OCI-LY1 (cell line): Measurements from ENCODE around the gene LIMK2.

ENCODE experiments used
- H2AFZ ChIP-seq: fragments of 200-600 bp; sonication (generic), shearing (Covaris generic); 2 replicates; pipeline ENCODE4 v1.6.0; 2014; ENCODE audit warnings: antibody characterized with exemption, mild to moderate bottlenecking, low read length
- H3F3A ChIP-seq: fragments of 200-600 bp; sonication (generic), shearing (Covaris generic); 2 replicates; pipeline ENCODE4 v1.6.0; 2014; ENCODE audit warnings: mild to moderate bottlenecking, antibody characterized with exemption, low read length, moderate library complexity; ENCODE audit not compliant: insufficient read depth
- H3K27ac ChIP-seq: fragments of 200-600 bp; sonication (generic); 2 replicates; pipeline ENCODE4 v1.5.1; 2014; ENCODE audit warnings: low read length, mixed run types, mild to moderate bottlenecking, low read depth; ENCODE audit not compliant: poor library complexity, severe bottlenecking
- H3K27me3 ChIP-seq: fragments of 200-600 bp; sonication (generic); 2 replicates; pipeline ENCODE4 v1.6.0; 2014; ENCODE audit warnings: antibody characterized with exemption, mild to moderate bottlenecking, low read length, moderate library complexity; ENCODE audit not compliant: insufficient read depth
- H3K36me3 ChIP-seq: fragments of 200-600 bp; sonication (generic); 2 replicates; pipeline ENCODE4 v1.6.1; 2014; ENCODE audit warnings: mild to moderate bottlenecking, antibody characterized with exemption, low read length, moderate library complexity, mixed read lengths; ENCODE audit not compliant: insufficient read depth
- H3K4me1 ChIP-seq: fragments of 200-600 bp; sonication (generic); 2 replicates; pipeline ENCODE4 v1.5.1; 2014; ENCODE audit warnings: mild to moderate bottlenecking, low read length, moderate library complexity; ENCODE audit not compliant: insufficient read depth, severe bottlenecking
- H3K4me2 ChIP-seq: fragments of 200-600 bp; sonication (generic), shearing (Covaris generic); 2 replicates; pipeline ENCODE4 v1.6.1; 2014; ENCODE audit warnings: low read length
- H3K4me3 ChIP-seq: fragments of 200-600 bp; sonication (generic); 2 replicates; pipeline ENCODE4 v1.5.1; 2014; ENCODE audit warnings: low read length, low read depth, mild to moderate bottlenecking, mixed read lengths; ENCODE audit not compliant: poor library complexity, severe bottlenecking
- H3K79me2 ChIP-seq: fragments of 200-600 bp; shearing (Covaris generic); 2 replicates; pipeline ENCODE4 v1.6.1; 2016; ENCODE audit warnings: mixed run types, low read length, mixed read lengths; ENCODE audit not compliant: insufficient read depth
- H3K9ac ChIP-seq: fragments of 200-600 bp; sonication (generic), shearing (Covaris generic); 2 replicates; pipeline ENCODE4 v1.6.1; 2014; ENCODE audit warnings: mild to moderate bottlenecking, low read length, mixed read lengths
- H3K9me2 ChIP-seq: fragments of 200-600 bp; sonication (generic), shearing (Covaris generic); 2 replicates; pipeline ENCODE4 v1.6.1; 2014; ENCODE audit warnings: low read depth, mild to moderate bottlenecking, low read length, mixed read lengths
- H3K9me3 ChIP-seq: fragments of 200-600 bp; shearing (Covaris generic); 2 replicates; pipeline ENCODE4 v1.6.1; 2014; ENCODE audit warnings: low read length, mixed read lengths
- H4K20me1 ChIP-seq: fragments of 200-600 bp; sonication (generic), shearing (Covaris generic); 2 replicates; pipeline ENCODE4 v1.6.0; 2016; ENCODE audit warnings: mild to moderate bottlenecking, low read length; ENCODE audit not compliant: insufficient read depth
- EZH2 ChIP-seq: fragments of 200-600 bp; sonication (generic), shearing (Covaris generic); IDR thresholded peaks from 2 replicates; pipeline ENCODE4 v1.8.0; 2017; ENCODE audit warnings: borderline replicate concordance, mixed run types, mild to moderate bottlenecking, antibody characterized with exemption, low read length, moderate library complexity, mixed read lengths
- TF ChIP-seq, protein P1 (sequence below): fragments of 200-600 bp; sonication (generic), shearing (Covaris generic); IDR thresholded peaks from 2 replicates; pipeline ENCODE4 v1.5.1; 2017; ENCODE audit warnings: mild to moderate bottlenecking, antibody characterized with exemption, low read length, moderate library complexity, mixed read lengths

The LIMK2 gene

GRCh38 chr22:31173386-31174145 is 38.5 kb upstream of the LIMK2 start:
- Histone ChIP-seq H3K4me1 (peaks cover 13% of the 10 kb centered on the region), H4K20me1 (no peaks in the 10 kb centered on the region), H2AFZ (no peak overlapping the region), H3K36me3 (peaks cover 13% of the 10 kb centered on the region; the same call in 1 of the 2 replicates), H3K27me3 (no peaks in the 10 kb centered on the region), H3K9me3 (no peaks in the 10 kb centered on the region), H3K9ac (no peak overlapping the region), H3K27ac (no peak overlapping the region), H3K4me3 (no peak overlapping the region), H3F3A (no peaks in the 10 kb centered on the region), H3K79me2 (peaks cover 19% of the 10 kb centered on the region), H3K9me2 (no peaks in the 10 kb centered on the region), H3K4me2 (no peak overlapping the region)
- TF ChIP-seq, protein P1, sequence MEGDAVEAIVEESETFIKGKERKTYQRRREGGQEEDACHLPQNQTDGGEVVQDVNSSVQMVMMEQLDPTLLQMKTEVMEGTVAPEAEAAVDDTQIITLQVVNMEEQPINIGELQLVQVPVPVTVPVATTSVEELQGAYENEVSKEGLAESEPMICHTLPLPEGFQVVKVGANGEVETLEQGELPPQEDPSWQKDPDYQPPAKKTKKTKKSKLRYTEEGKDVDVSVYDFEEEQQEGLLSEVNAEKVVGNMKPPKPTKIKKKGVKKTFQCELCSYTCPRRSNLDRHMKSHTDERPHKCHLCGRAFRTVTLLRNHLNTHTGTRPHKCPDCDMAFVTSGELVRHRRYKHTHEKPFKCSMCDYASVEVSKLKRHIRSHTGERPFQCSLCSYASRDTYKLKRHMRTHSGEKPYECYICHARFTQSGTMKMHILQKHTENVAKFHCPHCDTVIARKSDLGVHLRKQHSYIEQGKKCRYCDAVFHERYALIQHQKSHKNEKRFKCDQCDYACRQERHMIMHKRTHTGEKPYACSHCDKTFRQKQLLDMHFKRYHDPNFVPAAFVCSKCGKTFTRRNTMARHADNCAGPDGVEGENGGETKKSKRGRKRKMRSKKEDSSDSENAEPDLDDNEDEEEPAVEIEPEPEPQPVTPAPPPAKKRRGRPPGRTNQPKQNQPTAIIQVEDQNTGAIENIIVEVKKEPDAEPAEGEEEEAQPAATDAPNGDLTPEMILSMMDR, result no peak
- no peak for TF ChIP-seq EZH2

DNA sequence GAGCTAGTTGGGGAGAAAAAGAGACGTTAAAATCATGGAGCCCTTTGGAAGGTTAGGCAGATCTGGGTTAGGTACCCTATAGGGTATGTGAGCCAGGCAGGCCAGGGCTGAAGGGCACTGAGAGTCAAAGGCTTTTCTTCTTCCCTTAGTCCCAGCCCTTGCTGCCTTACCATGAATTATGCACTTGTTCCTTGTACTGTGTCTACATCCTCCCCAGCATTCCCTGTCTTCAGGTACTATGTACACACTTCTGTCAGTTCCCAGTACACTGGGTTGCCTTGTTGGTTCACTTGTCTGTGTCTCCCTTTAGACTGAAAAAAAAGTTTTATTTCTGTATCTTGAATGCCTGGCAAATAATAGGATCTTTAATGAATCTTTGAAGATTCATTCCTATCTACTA is 35.2 kb upstream of the LIMK2 start:
- H3K79me2 ChIP-seq, result peaks cover 9% of the 10 kb centered on the region
- TF ChIP-seq EZH2, result no peak
- TF ChIP-seq, protein P1, result no peak
- H4K20me1 ChIP-seq, result no peaks in the 10 kb centered on the region
- no peak overlapping the region for H3K4me3 ChIP-seq
- no peaks in the 10 kb centered on the region for H3K9me3 ChIP-seq
- no peak overlapping the region for H3K27ac ChIP-seq
- H3K4me2 ChIP-seq, result no peak overlapping the region
- H3K27me3 ChIP-seq, result no peaks in the 10 kb centered on the region
- H2AFZ ChIP-seq, result no peak overlapping the region
- H3F3A ChIP-seq, result no peaks in the 10 kb centered on the region
- peaks cover 20% of the 10 kb centered on the region for H3K36me3 ChIP-seq
- H3K9me2 ChIP-seq, result no peaks in the 10 kb centered on the region
- no peak overlapping the region for H3K9ac ChIP-seq
- no peaks in the 10 kb centered on the region for H3K4me1 ChIP-seq

DNA sequence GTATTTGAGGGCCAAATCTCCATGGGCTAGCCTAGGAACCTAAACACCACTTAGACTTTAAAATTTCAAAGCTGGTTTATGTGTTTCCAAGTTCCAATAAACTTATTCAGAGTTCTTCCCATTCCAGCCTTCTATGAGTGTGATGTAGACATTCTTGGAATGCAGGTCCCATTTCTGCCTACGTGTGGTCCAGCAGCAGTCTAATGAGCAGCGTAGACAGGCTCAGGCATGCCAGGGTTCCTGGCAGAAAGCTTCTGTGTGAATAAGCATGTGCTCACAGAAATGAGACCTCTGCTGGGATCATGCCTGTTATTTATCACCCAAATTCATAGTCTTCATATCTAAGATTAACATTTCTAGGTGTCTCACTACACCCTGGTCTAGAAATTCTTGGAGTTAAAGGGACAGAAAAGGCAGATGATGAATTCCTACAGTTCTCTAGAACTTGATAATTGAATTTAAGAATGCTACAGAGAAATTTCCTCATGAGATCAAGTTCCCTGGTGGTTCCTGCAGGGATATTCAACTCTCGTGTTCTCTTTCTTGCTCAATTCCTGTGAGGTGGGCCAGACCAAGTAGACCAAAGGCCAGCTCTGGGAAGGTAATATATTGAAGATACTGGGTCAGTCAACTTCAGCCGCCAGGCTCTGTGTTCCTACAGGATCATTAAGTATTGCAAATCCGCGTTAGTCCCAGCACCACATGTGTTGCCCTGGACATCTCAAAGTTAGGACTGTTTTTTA is 34.5 kb upstream of the LIMK2 start:
- H4K20me1 ChIP-seq, result no peaks in the 10 kb centered on the region
- no peak overlapping the region for H3K27ac ChIP-seq
- no peak overlapping the region for H3K9ac ChIP-seq
- no peak overlapping the region for H3K4me3 ChIP-seq
- H3K9me3 ChIP-seq, result no peaks in the 10 kb centered on the region
- H2AFZ ChIP-seq, result no peak overlapping the region
- H3K36me3 ChIP-seq, result peaks cover 20% of the 10 kb centered on the region
- H3F3A ChIP-seq, result no peaks in the 10 kb centered on the region
- H3K4me1 ChIP-seq, result no peaks in the 10 kb centered on the region
- no peaks in the 10 kb centered on the region for H3K27me3 ChIP-seq
- no peak for TF ChIP-seq EZH2
- TF ChIP-seq, protein P1, result no peak
- no peak overlapping the region for H3K4me2 ChIP-seq
- peaks cover 9% of the 10 kb centered on the region; the same call in 1 of the 2 replicates for H3K79me2 ChIP-seq
- no peaks in the 10 kb centered on the region for H3K9me2 ChIP-seq
